Endothelial cell of umbilical vein (primary cell): ENCODE results near the gene AKTIP.

Experiments used
- CTCF ChIP-seq, 2 donors: IDR thresholded peaks; 1 replicate in 1 of 2; 2 replicates in 1 of 2; pipeline ENCODE4 v1.5.1; 2011; ENCODE audit warnings: low read length in 2 of 2, mild to moderate bottlenecking in 2 of 2, moderate library complexity in 2 of 2, control low read depth in 1 of 2, inconsistent platforms in 1 of 2, low read depth in 1 of 2; ENCODE audit not compliant: insufficient read depth in 1 of 2; ENCODE audit errors: extremely low read depth in 1 of 2
- POLR2AphosphoS5 ChIP-seq: IDR thresholded peaks from 2 replicates; pipeline ENCODE4 v1.6.1; 2012; ENCODE audit warnings: low read depth, mild to moderate bottlenecking, control low read depth, low read length, moderate library complexity; ENCODE audit not compliant: insufficient read depth

GRCh38 chr16:53458635-53459034, 44.4 kb downstream of the AKTIP start:
- TF ChIP-seq CTCF (IDR thresholded peaks at IDR 0.05; ENCODE audit: extremely low read depth in 1 of 2, insufficient read depth in 1 of 2, low read depth in 1 of 2, low read length in 2 of 2): no peak
- TF ChIP-seq POLR2AphosphoS5: no peak
